NCI-H128 (cell line): ENCODE results near the gene MAML1.

Experiments
- DNase-seq: peaks from one replicate; lab custom pipeline; 2025; ENCODE audit not compliant: unreplicated experiment; lab: John Stamatoyannopoulos, UW

The MAML1 gene

DNA sequence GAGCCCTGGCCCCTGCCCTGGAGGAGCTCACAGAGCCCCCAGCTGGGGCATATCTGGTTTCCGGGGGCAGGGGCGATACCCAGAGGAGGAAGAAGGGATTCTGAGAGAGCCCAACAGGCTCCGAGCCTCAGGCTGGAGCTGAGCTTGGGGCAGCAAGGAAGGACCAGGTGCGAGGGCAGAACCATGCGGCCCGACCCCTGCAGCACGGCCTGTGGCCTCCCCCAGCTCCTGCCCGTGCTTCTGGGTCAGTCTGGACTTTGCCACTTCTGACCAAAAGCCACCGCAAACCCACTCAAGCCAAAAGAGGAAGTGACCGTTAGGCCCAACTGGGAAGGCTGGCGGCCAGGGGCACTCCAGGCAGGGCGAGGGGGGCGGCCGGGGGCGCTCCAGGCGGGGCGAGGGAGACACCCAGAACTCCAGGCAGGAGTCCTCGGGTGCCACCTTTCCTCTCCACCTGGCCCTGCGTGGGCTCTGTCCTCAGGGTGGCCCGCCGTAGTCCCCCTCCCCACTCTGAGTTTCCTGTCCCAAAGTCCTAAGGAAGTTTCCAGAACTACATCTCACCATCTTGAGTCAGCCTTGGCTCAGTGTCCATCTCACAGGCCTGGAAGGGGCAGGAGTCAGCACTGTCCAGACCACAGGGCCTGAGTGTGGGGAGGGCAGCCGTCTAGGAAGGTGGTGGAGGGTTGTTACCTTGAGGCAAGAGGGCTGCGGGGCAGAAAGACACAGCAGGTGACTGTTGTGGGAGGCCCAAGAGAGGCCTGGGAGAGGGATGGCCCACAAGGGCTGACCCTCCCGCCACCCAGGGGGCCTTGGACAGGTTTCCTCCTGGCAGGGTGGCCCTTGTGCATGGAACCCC, 60.2 kb downstream of the MAML1 start:
- DNase-seq, result no peak

- no peak for DNase-seq
These were observed 61.0 kb downstream of the MAML1 start, which contains the start of gene LTC4S for GRCh38 chr5:179793468-179794139. Gene LTC4S, plus strand, starts transcription at chr5:179793986. Its CDS starts 95 bp downstream, at chr5:179794081.

DNA sequence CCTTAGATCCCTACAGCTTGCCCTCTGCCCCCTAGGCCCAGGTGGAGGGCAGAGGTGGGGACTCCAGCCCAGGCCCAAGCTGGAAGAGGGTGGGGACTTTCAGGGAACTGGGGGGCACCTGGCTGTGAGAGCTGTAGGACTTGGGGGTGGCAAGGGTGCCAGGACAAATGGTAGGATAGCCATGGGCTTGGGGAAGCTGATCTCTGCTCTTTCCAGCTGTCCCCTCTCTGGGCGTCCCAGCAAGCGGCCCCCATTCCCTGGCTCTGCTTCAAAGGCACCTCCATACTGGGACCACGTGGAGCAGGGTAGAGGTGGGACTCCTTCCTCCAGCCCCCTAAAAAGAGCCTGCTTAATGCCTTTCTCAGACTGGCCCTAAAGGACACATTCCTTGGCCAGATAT, 61.5 kb downstream of the MAML1 start:
- DNase-seq, result no peak

DNA sequence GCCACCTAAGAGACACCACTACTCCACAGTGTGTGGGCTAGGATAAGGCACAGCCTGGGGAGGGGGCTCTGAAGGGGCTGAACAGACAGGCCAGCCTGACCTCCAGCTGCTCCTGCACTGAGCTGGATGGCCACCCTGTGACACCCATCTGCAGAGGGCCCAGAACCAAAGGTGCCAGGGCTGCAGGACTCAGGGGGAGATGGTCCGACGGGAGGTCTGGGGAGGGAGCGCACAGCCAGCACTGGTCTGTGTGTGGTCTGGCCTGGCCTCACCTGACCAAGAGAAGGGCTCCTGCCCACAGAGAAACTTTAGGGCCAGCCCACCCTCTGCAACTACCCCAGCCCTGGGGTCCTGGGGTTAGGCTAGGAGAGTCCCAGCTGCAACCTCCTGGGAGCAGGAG, 62.0 kb downstream of the MAML1 start:
- DNase-seq, result no peak

DNA sequence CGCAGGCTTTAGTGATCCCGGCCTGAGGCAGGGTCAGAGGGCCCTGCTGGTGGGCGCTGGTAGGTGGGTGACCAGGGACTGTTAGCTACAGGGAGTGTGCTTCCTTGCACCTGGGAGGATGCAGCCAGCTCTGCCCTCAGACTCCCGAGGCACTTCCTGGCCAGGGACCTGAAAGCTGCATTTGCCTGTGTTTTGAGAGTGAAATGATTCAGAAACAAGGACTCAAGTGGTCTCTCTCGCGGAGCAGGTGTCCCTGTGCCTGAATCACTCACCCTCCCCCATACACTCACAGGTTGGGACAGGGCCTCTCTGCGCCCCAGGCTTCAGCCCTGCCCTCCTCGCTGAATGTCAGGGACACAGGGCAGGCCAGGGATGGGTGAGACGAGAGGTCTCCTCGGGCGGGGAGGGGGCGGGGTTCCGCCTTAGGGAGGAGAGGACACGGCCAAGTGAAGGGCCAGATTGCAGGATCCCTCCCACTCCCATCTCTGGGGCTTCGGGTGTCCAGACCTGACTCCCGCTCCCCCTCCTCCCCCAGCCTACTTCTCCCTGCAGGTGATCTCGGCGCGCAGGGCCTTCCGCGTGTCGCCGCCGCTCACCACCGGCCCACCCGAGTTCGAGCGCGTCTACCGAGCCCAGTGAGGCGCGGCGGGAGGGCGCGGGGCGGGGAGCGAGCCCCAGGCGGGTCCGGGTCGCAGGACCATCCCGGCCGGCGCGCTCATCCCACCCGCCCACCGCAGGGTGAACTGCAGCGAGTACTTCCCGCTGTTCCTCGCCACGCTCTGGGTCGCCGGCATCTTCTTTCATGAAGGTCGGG, 62.6 kb downstream of the MAML1 start:
- DNase-seq, result peak; percentile 54

GRCh38 chr5:179795863-179796833, 63.5 kb downstream of the MAML1 start:
- peak; percentile 48 for DNase-seq

- DNase-seq, result no peak
These were observed 64.4 kb downstream of the MAML1 start for GRCh38 chr5:179796877-179797608.

DNA sequence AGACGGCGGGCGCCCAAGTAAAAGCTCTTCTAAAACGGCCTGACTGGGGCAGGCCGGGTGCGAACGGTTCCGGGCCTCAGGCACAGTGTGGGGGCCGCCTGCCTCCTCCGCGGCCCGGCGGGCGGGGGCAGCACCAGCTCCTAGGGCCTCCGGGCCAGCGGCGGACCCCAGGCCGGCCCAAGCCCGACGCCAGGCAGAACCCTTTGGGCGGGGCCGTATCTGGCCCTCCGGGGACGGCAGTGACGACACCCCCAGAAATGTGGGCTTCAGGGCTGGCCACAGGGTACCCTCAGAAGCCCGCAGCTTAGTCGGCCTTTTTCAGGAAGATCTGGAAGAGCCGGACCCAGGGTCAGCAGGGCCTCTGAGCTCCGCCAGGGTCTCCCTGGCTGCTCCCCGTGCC, 65.1 kb downstream of the MAML1 start:
- DNase-seq, result no peak

- DNase-seq, result no peak
These were observed 65.6 kb downstream of the MAML1 start for GRCh38 chr5:179798144-179798770.

- DNase-seq, result no peak
These were observed 66.4 kb downstream of the MAML1 start for GRCh38 chr5:179798771-179799643.

- DNase-seq, result no peak
These were observed 67.0 kb downstream of the MAML1 start for GRCh38 chr5:179799644-179799973.

DNA sequence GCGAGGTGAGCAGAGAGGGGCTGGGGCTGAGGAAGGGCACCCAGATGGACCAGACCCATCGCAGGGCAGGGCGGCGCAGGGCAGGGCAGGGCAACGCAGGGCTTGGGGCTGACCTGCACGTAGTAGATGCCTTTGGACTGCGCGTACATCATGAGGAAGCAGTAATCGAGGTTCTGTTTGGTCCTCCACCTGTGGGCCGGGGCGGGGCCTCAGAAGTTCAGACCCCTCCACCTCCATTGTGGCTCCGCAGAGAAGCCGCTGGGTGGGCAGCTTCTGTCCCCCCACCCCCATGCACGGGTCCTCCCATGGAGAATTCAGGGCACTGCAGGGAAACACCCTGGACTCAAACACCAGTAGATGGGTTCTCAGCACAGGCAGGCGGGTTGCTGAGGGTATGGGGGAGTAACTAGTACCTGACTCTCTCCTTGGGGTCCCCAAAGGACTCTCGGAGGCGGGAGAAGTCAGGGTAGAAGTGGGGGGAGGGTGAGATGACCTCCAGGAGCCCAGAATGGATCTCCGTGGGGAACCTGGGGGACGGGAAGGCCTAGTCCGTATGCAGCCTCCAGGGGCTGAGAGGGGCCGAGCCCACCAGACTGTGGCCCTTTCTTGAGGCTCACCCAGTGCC, 67.6 kb downstream of the MAML1 start:
- DNase-seq, result no peak

DNA sequence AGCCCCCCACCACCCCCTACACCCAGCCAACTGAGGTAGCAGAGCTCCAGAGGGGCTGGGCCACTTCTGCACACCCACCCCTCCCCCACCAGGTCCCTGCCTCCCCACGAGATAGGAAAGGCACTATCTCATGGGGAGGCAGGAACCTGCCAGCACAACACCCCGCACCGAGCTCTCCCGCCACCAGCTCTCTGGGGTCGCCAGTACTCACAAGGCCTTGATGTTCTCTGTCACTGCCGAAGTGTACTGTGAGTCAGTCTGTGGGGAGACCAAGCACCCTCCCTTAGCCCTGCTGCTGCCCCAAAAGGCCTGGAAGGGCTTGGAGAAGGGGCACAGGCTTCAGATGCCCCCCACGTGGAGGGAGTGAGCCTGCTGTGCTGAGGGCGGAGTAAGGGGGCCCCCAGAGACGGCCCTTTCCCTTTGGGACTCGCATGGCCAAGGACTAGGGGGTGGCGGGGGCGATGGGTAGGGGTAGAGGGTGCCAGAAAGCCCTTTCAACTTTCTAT, 68.1 kb downstream of the MAML1 start:
- DNase-seq, result no peak

DNA sequence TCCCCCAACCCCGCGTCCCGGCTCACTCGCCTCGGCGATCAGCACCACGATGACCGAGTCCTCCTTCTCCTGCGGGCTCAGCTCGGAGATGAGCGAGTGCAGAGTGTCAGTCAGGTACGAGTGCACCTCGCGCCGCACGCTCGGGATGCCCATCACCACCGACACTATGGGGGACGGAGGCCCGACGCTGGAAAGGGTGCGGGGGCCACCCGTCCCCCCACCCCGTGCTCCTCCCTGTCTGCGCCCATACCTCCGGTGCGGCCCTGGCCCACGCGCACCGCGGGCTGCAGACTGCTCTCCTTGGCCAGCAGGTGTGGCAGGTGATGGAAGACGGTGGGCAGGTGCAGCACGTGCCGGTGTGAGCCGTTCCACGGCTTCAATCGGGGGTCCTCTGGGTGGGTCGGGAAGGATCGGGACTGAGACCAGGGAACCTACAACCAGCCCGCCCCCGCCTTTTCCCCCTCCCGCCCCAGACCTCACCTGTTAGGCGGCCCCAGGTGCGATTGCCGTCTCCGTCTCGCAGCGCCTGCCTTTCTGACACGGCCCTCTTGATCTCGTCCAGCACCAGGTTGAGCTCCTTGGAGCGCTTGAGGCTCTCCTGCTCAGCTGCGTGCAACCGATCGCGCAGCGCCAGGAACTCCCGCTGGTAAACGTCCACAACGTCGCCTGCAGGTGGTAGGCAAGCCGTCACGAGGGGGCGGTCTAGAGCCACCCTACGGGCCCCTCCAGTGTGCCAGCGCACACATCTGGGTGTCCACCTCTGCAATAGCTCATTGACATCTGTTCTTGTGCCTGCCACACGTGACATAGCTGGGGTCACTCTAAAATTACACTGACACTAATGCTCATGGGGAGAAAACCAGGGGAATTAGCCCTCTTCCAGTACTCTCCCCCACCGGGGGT, 68.9 kb downstream of the MAML1 start:
- no peak for DNase-seq

GRCh38 chr5:179802207-179802883, 69.7 kb downstream of the MAML1 start:
- DNase-seq, result no peak

DNA sequence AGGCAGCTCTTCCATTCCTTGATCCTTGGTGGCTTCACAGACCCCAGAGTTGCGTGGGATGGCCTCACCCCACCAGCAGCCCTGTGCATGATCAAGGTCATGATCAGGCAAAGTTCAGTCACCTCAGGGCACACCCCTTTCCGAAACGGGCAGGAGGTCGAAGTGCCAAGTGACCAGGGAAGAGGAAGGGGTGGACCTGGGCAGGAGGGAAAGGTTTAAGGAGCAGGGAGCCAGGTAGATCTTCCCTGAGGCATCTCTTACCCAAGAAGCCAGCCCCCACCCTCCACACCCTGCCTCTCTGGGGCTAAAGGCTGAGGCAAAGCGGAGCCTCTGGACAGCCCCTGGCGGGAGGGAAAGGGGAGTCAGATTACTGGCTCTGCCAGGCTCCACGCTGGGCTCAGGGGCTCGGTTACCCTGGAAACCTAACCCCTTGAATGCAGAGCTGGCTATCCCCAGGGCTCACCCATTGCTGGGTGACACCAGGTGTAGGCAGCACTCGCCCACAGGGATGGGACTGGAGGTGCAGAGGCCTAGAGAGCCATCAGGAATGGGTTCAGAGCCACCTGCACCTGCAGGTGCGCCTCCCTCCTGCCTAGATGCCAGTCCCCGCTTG, 70.4 kb downstream of the MAML1 start:
- DNase-seq, result peak; percentile 49
